Caco-2 (cell line): ENCODE measurements around the gene RAB9B. TPM values are rescaled to one million over a fixed set of nuclear protein-coding genes. Genes with fewer than 3 reads are reported as not detected.

Source experiments
- BruUV-seq: library from RNA; stranded (reverse); fragments of 400-500 nt; replicated peaks from 2 replicates; lab custom pipeline; 2021; lab: Mats Ljungman, UMichigan
- CTCF ChIA-PET: fragments of 300-600 bp; sonication (Branson Sonifier 250); formaldehyde crosslinking; loops from one replicate; lab custom pipeline; 2022; ENCODE audit warnings: antibody characterized with exemption; lab: Charles Lee
- POLR2A ChIA-PET: fragments of 300-600 bp; sonication (Branson Sonifier 250); formaldehyde crosslinking; loops from one replicate; lab custom pipeline; 2022; ENCODE audit warnings: antibody characterized with exemption; lab: Charles Lee
- DNase-seq, 2 experiments: peaks; one replicate each; pipeline versions ENCODE4 v3.0.0 to v3.0.0-alpha.2; 2020 to 2022
- H3K27me3 ChIP-seq: replicated peaks from 2 replicates; pipeline ENCODE4 v1.6.0; 2011; ENCODE audit warnings: low read length; ENCODE audit not compliant: control insufficient read depth, insufficient read depth
- H3K36me3 ChIP-seq: 2 replicates; pipeline ENCODE4 v1.5.1; 2011; ENCODE audit warnings: low read length; ENCODE audit not compliant: control insufficient read depth, insufficient read depth
- H3K4me1 ChIP-seq: fragments of 250-450 bp; sonication (Bioruptor Pico); 2 replicates; pipeline ENCODE4 v1.5.1; 2020; ENCODE audit warnings: mild to moderate bottlenecking
- H3K4me3 ChIP-seq: 2 replicates; pipeline ENCODE4 v1.5.1; 2011; ENCODE audit warnings: low read depth, mild to moderate bottlenecking, control low read depth, low read length
- H3K9me3 ChIP-seq: fragments of 250-450 bp; sonication (Bioruptor Pico); 2 replicates; pipeline ENCODE4 v1.5.1; 2020; ENCODE audit warnings: mild to moderate bottlenecking, moderate library complexity
- H3K27ac Mint-ChIP-seq: one replicate; pipeline ENCODE4 v1.8.0; 2022; ENCODE audit warnings: mixed read lengths; ENCODE audit not compliant: unreplicated experiment
- H3K27me3 Mint-ChIP-seq: one replicate; pipeline ENCODE4 v1.8.0; 2022; ENCODE audit warnings: mixed read lengths; ENCODE audit not compliant: insufficient read depth, unreplicated experiment
- H3K36me3 Mint-ChIP-seq: one replicate; pipeline ENCODE4 v1.8.0; 2022; ENCODE audit warnings: mild to moderate bottlenecking, mixed read lengths; ENCODE audit not compliant: insufficient read depth, unreplicated experiment
- H3K4me1 Mint-ChIP-seq: one replicate; pipeline ENCODE4 v1.8.0; 2022; ENCODE audit warnings: low read depth, mixed read lengths; ENCODE audit not compliant: unreplicated experiment
- H3K4me3 Mint-ChIP-seq: one replicate; pipeline ENCODE4 v1.8.0; 2022; ENCODE audit warnings: mild to moderate bottlenecking, moderate library complexity, mixed read lengths; ENCODE audit not compliant: unreplicated experiment
- H3K9me3 Mint-ChIP-seq: one replicate; pipeline ENCODE4 v1.8.0; 2022; ENCODE audit warnings: mixed read lengths; ENCODE audit not compliant: unreplicated experiment
- CTCF ChIP-seq, 2 experiments: fragments of 200-600 bp in 1 of 2; IDR thresholded peaks; 1 replicate in 1 of 2; 2 replicates in 1 of 2; pipeline versions ENCODE4 v1.5.1 to v1.8.0; 2011 to 2022; ENCODE audit warnings: antibody characterized with exemption in 1 of 2, control low read depth in 1 of 2, inconsistent platforms in 1 of 2, low read depth in 1 of 2, low read length in 1 of 2, mild to moderate bottlenecking in 1 of 2, moderate library complexity in 1 of 2; ENCODE audit not compliant: insufficient read depth in 1 of 2, severe bottlenecking in 1 of 2, unreplicated experiment in 1 of 2
- intact Hi-C: fragments of 100-400 bp; cut with micrococcal nuclease; formaldehyde crosslinking; loops from one replicate; pipeline ENCODE4 v1.10.0; 2022; ENCODE audit not compliant: unreplicated experiment
- total RNA-seq: library from RNA; stranded (reverse); gene quantifications from 2 replicates; pipeline ENCODE4 v1.2.3, GENCODE V29; 2022

The RAB9B gene
- total RNA-seq, 1 experiment from 2014 or later: 1.6 TPM

GRCh38 chrX:103877571-103877970 is 45.5 kb upstream of the RAB9B start:
- TF ChIP-seq CTCF (IDR thresholded peaks at IDR 0.05; ENCODE audit: insufficient read depth in 1 of 2, low read depth in 1 of 2, low read length in 1 of 2, severe bottlenecking in 1 of 2, unreplicated experiment in 1 of 2): no peak
- CTCF ChIA-PET: no interaction called here
- no peak for DNase-seq
- Histone ChIP-seq H3K9me3 (no peaks in the 10 kb centered on the region), H3K4me1 (no peaks in the 10 kb centered on the region), H3K4me3 (no peak overlapping the region), H3K36me3 (no peaks in the 10 kb centered on the region), H3K27me3 (no peaks in the 10 kb centered on the region)
- Mint-ChIP-seq H3K4me3 (no peak overlapping the region), H3K36me3 (peaks cover 6% of the 10 kb centered on the region), H3K27ac (no peak overlapping the region), H3K9me3 (no peaks in the 10 kb centered on the region), H3K4me1 (no peaks in the 10 kb centered on the region), H3K27me3 (no peaks in the 10 kb centered on the region)
- intact Hi-C loops: no loop called here
- no TSS peak for BruUV-seq
- POLR2A ChIA-PET: no interaction called here

DNA sequence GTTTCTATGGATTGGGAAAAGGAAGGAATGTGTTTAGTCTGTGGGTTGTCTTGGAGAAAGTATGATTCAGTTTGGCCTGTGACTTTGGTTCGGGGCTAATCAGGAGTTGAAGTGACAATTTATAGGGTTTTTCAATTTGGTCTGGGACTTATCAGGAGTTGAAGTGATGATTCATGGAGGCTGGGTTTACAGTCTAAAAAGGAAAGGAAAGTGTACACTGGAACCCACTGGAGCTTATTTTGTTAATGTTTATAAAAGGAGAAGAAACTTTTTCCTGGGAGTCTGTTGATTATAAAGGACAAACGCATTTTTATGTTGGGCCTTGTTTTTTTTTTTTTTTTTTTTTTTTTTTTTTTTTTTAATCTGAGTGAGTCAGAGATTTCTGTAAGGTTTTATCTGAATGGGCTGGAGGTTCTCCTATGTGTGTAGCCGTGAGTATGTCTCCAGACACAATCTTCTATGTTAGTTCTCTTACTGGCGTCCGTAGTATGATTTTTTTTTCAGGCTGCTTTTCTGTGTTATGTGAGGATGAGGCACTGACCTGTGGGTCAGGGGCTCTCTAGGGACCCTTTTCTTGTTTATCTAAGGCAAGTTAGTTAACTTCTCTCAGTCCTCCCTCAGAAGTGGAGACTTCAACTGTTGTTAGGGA is 33.0 kb upstream of the RAB9B start:
- ChIA-PET POLR2A (no interaction called here), CTCF (no interaction called here)
- Mint-ChIP-seq H3K4me1 (peaks cover 7% of the 10 kb centered on the region), H3K9me3 (no peaks in the 10 kb centered on the region), H3K4me3 (no peak overlapping the region), H3K36me3 (no peaks in the 10 kb centered on the region), H3K27ac (no peak overlapping the region), H3K27me3 (no peaks in the 10 kb centered on the region)
- H3K4me3 ChIP-seq: no peak overlapping the region
- no peak for DNase-seq
- TF ChIP-seq CTCF (IDR thresholded peaks at IDR 0.05; ENCODE audit: insufficient read depth in 1 of 2, low read depth in 1 of 2, low read length in 1 of 2, severe bottlenecking in 1 of 2, unreplicated experiment in 1 of 2): no peak
- H3K4me1 ChIP-seq: peaks cover 3% of the 10 kb centered on the region; the same call in 1 of the 2 replicates
- no peaks in the 10 kb centered on the region for H3K9me3 ChIP-seq
- intact Hi-C loops: no loop called here
- no TSS peak for BruUV-seq
- H3K27me3 ChIP-seq: no peaks in the 10 kb centered on the region
- H3K36me3 ChIP-seq: no peaks in the 10 kb centered on the region

DNA sequence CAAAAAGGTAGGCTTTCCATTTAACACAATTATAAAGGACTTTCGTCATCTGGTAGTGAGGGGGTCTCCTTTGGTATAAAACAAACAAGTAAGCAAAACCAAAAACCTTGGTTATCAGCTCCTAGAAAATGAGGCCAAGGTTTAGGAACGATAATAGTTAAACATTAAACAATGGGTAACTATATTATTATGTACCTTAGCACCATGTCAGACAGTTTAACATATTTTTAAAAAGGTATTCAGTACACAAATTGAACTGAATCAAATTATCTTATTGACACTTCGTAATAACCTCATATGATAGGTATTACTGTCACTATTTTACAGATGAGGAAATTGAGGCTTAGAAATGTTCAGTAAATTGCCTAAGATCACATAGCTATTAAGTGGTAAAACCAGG is 32.1 kb upstream of the RAB9B start:
- H3K9me3 Mint-ChIP-seq: no peaks in the 10 kb centered on the region
- Histone ChIP-seq H3K27me3 (no peaks in the 10 kb centered on the region), H3K4me1 (peaks cover 3% of the 10 kb centered on the region; the same call in 1 of the 2 replicates), H3K4me3 (no peak overlapping the region), H3K9me3 (no peaks in the 10 kb centered on the region), H3K36me3 (no peaks in the 10 kb centered on the region)
- intact Hi-C loops: no loop called here
- BruUV-seq: no TSS peak
- H3K4me1 Mint-ChIP-seq: peaks cover 7% of the 10 kb centered on the region
- no peak overlapping the region for H3K27ac Mint-ChIP-seq
- no peaks in the 10 kb centered on the region for H3K27me3 Mint-ChIP-seq
- no peak overlapping the region for H3K4me3 Mint-ChIP-seq
- DNase-seq: no peak
- ChIA-PET POLR2A (no interaction called here), CTCF (no interaction called here)
- TF ChIP-seq CTCF (IDR thresholded peaks at IDR 0.05; ENCODE audit: insufficient read depth in 1 of 2, low read depth in 1 of 2, low read length in 1 of 2, severe bottlenecking in 1 of 2, unreplicated experiment in 1 of 2): no peak
- H3K36me3 Mint-ChIP-seq: no peaks in the 10 kb centered on the region
